Myocyte (in vitro differentiated cells): ENCODE measurements around the gene CD151. TPM values are rescaled to one million over a fixed set of nuclear protein-coding genes. Genes with fewer than 3 reads are reported as not detected.

Experiments used
- DNase-seq: peaks from one replicate; pipeline ENCODE4 v3.0.0-alpha.2; 2012; ENCODE audit warnings: low read depth
- total RNA-seq: library from RNA; depleted of rRNA; stranded (reverse); fragments of >200 nt; gene quantifications from 2 replicates; pipeline ENCODE4 v1.2.3, GENCODE V29; 2014

CD151 gene
- total RNA-seq, 1 donor from 2014 or later, result 900 TPM

GRCh38 chr11:827897-828192, 4.9 kb upstream of the CD151 start, which contains the start of gene CRACR2B:
Gene CRACR2B (plus strand): TSS chr11:827919. CDS start chr11:828608, 689 bp downstream.
- peak; percentile 86 for DNase-seq

GRCh38 chr11:828506-829175, 4.1 kb upstream of the CD151 start:
- no peak for DNase-seq

GRCh38 chr11:829176-829846, 3.4 kb upstream of the CD151 start:
- DNase-seq, result no peak

GRCh38 chr11:829847-830294, 2.9 kb upstream of the CD151 start:
- no peak for DNase-seq

GRCh38 chr11:830295-831117, 2.2 kb upstream of the CD151 start:
- DNase-seq, result no peak

GRCh38 chr11:831118-831864, 1.5 kb upstream of the CD151 start:
- DNase-seq, result peak; percentile 96

GRCh38 chr11:831961-832528, 707 bp upstream of the CD151 start:
- no peak for DNase-seq

- DNase-seq, result peak; percentile 76
These were observed 501 bp downstream of the CD151 start for GRCh38 chr11:833114-833791.

GRCh38 chr11:833849-834311, 1.1 kb downstream of the CD151 start:
- DNase-seq, result peak; percentile 63

- peak; percentile 95 for DNase-seq
These were observed 1.9 kb downstream of the CD151 start for GRCh38 chr11:834371-835316.

- no peak for DNase-seq
These were observed 3.5 kb downstream of the CD151 start for GRCh38 chr11:836274-836673.

GRCh38 chr11:836700-837099, 3.9 kb downstream of the CD151 start:
- no peak for DNase-seq

GRCh38 chr11:837189-837989, 4.6 kb downstream of the CD151 start:
- no peak for DNase-seq

GRCh38 chr11:837990-838307, 5.2 kb downstream of the CD151 start:
- no peak for DNase-seq

- peak; percentile 86 for DNase-seq
These were observed 5.9 kb downstream of the CD151 start for GRCh38 chr11:838441-839279.

GRCh38 chr11:839280-839623, 6.5 kb downstream of the CD151 start:
- no peak for DNase-seq

GRCh38 chr11:839875-840617, 7.3 kb downstream of the CD151 start:
- DNase-seq, result peak; percentile 49
